Left lobe of liver (tissue), 2 donors: Measurements from ENCODE around the gene ZNF460. TPM values are rescaled to one million over a fixed set of nuclear protein-coding genes. Genes with fewer than 3 reads are reported as not detected.
"Not testable (repeated sequence)": the region's sequence is repeated elsewhere in the genome, so short reads cannot be mapped to it uniquely, and the experiment has no call there.

Experiments
- ATAC-seq: fragments of 200-7000 bp; cut with Tn5 transposase; one replicate; pipeline ENCODE4 v1.9.1; 2020; ENCODE audit warnings: mild to moderate bottlenecking, moderate library complexity
- DNase-seq: peaks from one replicate; pipeline ENCODE4 v3.0.0-alpha.2; 2020; ENCODE audit warnings: low spot score
- total RNA-seq: library from RNA; stranded (reverse); gene quantifications from one replicate; pipeline ENCODE4 v1.2.1, GENCODE V29; 2021
- donor health status: DM: no; HTN: no; CAD: no; lungs with moderate emphysema.
- donor health status: DM: no; HTN: yes; CAD: no.

Gene ZNF460
- 22.1 TPM for total RNA-seq

DNA sequence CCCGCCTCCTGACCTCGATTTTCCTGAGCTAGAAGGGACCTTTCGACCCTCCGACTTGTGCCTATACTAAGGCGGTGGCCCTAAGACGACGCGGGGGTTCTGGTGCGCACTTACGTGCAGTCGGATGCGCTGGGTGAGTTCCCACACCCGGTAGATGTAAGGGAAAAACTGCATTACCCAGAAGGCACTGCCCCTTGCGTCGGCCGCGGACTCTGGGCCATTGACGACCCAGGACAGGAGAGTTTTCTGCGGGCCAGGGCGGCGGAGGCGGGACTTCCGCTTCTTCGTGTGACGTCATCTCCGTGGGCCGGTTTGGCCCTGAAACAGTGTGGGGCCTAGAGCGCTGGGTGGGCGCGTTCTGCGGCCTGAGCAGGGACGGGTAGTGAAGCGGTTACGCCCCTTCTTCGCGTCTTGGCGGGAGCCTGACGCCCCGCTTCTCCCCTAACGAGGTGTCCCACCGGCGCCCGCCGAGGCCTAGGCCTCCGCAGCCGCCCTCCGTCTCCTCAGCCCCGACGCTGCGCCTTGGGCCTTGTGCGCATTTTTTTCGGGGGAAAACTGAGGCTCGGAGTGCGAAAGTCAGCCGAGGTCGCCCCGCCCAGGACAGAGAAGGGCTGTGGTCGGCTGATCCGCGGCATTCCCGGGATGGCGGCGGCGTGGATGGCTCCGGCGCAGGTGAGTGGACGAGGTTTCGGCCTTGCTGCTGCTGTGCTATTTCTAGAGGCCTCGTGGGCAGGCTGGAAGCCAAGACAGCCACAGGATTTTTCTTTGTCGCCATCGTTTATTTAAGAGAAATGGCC lies at the start of gene ZNF460:
Gene ZNF460, plus strand, starts transcription at position 321 of the 797 bp plus-strand sequence. Its CDS starts 322 bp downstream, at position 643.
- peak; percentile 96 for ATAC-seq
- peak; percentile 97 for DNase-seq

- DNase-seq (no peak), ATAC-seq (no peak)
Measured at GRCh38 chr19:57231686-57232085, 48.6 kb upstream of the ZNF460 start.

GRCh38 chr19:57233207-57233606 lies 47.1 kb upstream of the ZNF460 start:
- DNase-seq, result no peak
- no peak for ATAC-seq

DNA sequence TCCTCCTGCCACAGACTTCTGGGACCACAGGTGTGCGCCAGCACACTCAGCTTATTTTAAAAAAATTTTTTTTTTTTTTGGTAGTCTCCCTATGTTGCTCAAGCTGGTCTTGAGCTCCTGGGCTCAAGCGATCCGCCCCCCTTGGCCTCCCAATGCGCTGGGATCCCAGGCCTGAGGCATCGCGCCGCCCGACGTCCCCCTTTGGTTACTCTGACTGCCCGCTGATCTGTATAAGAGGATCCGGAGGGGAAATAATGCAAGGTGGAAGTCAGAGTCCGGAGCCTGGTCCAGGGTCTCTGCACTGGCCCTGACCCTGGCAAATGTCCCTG lies 40.3 kb upstream of the ZNF460 start:
- DNase-seq, result no peak
- no peak for ATAC-seq

DNA sequence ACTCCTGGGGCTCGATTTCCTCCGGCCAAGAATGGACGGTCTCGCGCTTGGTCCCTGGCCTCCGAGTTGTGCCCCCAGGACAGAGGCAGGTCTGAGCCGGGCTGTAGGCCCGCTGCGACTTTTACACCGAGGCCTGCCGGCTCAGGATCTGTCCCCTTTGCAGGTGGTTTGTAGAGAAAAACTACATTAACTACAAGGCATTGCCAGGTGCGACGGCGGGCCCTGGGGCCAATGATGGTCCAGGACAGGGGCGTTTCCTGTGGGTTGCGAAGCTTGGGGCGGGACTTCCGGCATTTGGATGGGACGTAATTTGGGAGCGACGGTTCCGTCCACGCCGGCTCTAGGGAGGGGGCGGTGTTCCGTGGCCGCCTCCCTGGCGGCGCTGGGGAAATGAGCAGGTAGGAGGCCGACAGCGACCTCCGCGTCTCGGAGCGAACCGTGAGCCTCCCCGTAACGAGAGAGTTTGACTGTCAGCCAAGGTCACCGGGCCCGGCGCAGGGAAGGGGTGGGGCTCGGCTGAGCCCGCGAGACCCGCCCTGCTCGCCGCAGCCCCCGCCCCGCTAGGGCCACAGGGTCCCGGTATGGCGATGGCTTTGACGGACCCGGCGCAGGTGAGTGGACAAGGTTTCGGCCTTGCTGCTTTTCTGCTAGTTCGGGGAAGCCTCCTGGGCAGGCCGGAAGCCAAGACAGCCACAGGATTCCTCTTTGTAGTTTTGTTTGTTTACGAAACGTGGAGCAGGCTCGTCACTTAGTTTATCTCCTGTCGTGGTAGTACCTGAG lies 39.8 kb upstream of the ZNF460 start, which contains the start of gene ZNF805:
Gene ZNF805, plus strand, starts transcription at position 322 of the 780 bp plus-strand sequence. Its CDS starts 260 bp downstream, at position 582.
- ATAC-seq (peak; percentile 97), DNase-seq (peak; percentile 97)

- ATAC-seq (no peak), DNase-seq (no peak)
Measured at GRCh38 chr19:57241176-57241575, 39.1 kb upstream of the ZNF460 start.

DNA sequence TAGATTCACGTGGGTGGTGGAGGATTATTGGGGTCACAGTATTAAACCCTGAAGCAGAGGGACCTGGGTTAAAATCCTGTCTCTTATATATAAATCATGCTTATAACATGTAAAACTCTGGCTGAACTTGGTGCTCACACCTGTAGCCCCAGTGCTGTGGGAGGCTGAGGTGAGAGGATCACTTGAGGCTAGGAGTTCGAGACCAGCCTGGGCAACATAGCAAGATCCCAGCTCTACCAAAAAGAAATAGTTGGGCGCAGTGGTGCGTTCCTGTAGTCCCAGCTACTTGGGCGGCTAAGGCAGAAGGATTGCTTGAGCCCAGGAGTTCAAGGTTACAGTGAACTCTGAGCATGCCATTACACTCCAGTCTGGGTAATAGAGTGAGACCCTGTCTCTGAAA lies 37.5 kb upstream of the ZNF460 start:
- ATAC-seq, result no peak
- no peak for DNase-seq

DNA sequence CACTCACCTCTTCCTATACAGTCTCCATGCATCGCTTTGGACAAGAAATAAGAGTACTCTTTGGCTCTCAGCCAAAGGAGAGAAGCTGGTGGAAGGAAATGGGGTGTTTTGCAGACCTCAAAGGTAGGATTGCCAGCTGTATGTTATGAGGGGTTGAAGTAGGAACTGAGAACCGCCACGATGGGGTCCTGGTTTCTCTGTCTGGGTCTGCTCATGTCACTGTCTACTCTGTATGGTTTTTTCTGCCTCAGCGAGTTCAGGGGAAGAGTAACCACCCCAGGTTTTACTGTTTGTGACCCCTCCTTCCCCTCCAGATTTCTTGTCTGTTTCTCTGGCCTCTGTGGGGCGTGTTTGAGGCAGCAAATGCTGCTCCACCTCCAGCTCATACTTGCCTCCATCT lies 35.8 kb upstream of the ZNF460 start:
- ATAC-seq, result no peak

DNA sequence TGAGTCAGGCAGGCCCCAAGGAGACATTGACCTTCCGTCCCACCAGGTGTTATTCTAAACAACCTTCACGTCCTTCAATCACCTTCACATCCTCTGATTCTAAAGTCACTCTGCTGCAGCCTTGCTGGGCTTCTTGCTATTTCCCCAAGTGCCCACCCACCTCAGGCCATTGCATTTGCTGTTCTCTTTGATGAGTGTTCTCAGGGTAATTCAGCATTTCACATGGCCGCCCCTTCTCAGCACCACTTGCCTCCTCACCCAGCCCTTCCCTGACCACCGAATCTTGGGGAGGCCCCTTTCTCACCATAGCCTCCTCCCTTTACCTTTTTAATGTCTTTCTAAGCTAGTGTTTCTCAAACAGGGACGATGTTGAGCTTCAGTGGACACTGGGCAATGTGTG lies 35.2 kb upstream of the ZNF460 start:
- ATAC-seq (no peak), DNase-seq (no peak)

More for the DNA sequence above, 35.8 kb upstream of the ZNF460 start:
- no peak for DNase-seq

- peak; percentile 53 for ATAC-seq
- no peak for DNase-seq
Measured at GRCh38 chr19:57245959-57246358, 34.3 kb upstream of the ZNF460 start.

DNA sequence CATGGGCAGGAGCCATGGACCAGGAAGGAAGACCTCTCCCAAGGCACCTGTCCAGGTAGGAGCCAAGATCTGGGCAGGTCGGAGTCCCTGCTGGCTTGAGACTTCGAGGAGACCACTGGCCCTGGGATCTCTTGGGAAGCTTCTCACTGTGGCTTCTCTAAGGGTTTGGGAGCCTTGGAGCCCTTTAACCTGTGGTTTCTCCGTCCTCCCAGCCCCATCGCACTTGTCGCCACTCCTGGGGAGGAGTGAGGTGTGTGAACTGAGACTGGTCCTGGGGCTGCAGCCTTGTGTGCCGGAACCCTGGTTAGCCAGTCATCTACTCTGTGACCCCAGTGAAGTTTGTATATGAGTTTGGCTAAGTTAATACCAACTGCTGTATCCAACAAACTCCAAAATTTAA lies 31.6 kb upstream of the ZNF460 start:
- no peak for DNase-seq
- no peak for ATAC-seq

DNA sequence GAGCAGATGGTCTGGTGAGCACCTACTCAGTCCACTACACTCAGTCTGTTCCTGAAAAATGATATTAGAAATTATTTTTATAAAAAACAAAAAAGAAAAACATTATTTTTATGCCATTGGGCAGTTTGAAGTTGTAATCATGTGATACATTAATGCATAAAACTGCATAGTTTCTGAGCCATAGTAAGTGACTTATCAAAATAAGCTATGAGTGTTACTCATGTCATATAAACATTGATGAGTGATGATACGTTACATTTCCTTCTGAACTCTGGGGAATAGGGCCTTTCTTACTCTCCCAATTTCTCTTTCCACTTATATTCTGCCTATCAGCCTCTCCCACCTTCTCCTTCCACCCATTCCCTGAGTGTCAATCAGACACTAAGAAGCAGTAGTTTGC lies 31.0 kb upstream of the ZNF460 start:
- ATAC-seq (no peak), DNase-seq (no peak)

DNA sequence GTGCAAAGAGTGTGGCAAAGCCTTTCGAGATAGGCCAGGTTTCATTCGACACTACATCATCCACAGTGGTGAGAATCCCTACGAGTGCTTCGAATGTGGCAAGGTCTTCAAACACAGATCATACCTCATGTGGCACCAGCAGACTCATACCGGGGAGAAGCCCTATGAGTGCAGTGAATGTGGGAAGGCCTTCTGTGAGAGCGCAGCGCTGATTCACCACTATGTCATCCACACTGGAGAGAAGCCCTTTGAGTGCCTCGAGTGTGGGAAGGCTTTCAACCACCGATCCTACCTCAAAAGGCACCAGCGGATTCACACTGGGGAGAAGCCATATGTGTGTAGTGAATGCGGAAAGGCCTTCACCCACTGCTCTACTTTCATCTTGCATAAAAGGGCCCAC lies 26.5 kb upstream of the ZNF460 start:
- not testable (repeated sequence) for ATAC-seq, DNase-seq

- no peak for DNase-seq
- no peak for ATAC-seq
Measured at GRCh38 chr19:57262044-57262443, 18.2 kb upstream of the ZNF460 start.

GRCh38 chr19:57263244-57263741 lies 17.0 kb upstream of the ZNF460 start:
- no peak for DNase-seq
- ATAC-seq, result no peak

DNA sequence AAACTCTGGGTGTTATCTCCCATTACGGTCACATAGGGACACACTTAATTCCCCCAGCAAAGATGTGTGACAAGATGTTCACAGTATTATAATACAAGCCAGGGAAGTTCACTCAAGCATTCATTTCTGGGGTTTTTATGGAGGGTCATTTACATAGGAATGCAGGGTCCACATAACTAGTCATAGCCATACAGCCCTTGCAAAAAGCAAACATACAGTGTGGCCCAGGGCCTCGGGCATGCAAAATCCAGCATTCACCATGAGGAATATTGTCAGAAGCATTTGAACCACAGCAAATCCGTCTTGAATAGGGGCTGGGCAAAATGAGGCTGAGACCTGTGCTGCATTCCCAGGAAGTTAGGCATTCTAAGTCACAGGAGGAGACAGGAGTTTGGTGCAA lies 13.0 kb upstream of the ZNF460 start:
- ATAC-seq (no peak), DNase-seq (no peak)

DNA sequence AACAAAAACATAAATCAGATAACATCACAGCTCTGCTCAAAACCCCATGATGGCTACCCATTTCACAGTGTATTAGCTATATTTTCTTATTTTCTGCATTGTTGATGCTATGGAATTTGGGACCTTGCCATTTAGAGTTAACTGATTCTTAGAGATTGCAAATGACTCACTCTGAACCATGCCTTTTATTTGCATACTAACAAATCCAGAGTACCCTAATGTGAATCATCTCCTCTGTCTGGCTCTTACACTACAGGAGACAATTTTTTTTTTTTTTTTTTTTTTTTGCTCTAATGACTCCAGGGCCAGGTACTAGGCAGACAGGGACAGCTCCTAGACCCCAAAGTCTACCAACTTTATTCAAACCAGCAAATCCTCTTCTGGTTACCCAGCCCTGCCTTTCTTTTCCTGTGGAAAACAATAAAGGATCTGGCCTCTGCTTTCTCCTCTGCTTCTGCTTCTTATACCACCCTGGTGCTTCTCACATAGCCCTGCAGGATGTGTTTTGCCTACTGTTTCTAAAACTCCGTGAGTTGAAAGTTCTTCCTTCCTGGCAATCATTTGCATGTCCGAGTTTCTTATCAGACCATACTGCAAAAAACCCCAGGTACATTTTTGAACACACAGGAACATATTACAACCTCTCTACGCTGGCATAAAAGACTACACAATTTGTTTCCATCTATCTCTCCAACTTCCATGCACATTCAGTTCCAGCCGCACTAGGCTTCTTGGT lies 10.6 kb upstream of the ZNF460 start:
- DNase-seq (no peak), ATAC-seq (no peak)

DNA sequence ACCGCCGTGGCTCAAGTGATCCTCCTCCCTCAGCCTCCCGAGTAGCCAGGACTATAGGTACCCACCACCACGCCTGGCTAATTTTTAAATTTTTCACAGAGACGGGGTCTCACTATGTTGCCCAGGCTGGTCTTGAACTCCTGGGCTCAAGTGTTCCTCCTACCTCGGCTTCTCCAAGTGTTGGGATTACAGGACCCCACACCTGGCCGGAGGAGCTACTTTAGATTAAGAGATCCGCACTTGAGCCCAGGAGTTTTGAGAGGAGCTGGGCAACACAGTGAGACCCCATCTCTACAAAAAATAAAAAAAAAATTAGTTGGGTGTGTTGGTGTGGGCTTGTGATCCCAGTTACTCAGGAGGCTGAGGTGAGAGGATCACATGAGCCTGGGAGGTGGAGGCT lies 9.0 kb upstream of the ZNF460 start:
- no peak for DNase-seq
- no peak for ATAC-seq

- ATAC-seq (no peak), DNase-seq (no peak)
Measured at GRCh38 chr19:57273014-57273413, 7.3 kb upstream of the ZNF460 start.

GRCh38 chr19:57276430-57276829 lies 3.9 kb upstream of the ZNF460 start:
- DNase-seq, result no peak
- no peak for ATAC-seq

- not testable (repeated sequence) for DNase-seq, ATAC-seq
Measured at GRCh38 chr19:57278481-57278880, 1.8 kb upstream of the ZNF460 start.
